ENCODE measurements around the gene EYA2. TPM values are rescaled to one million over a fixed set of nuclear protein-coding genes. Genes with fewer than 3 reads are reported as not detected.

EYA2 gene
- total RNA-seq, 1 donor from 2014 or later: 8.1 TPM

GRCh38 chr20:47215653-47216397 lies 321.2 kb downstream of the EYA2 start:
- no peaks in the 10 kb centered on the region for H3K4me1 Mint-ChIP-seq (ENCODE audit: unreplicated experiment)
- no peak overlapping the region for H3K27ac Mint-ChIP-seq
- TF ChIP-seq CTCF (conservative IDR thresholded peaks at IDR 0.05): no peak
- no peaks in the 10 kb centered on the region for H3K27me3 Mint-ChIP-seq
- peaks cover 31% of the 10 kb centered on the region for H3K36me3 Mint-ChIP-seq
- no peaks in the 10 kb centered on the region for H3K9me3 Mint-ChIP-seq
- H3K4me3 Mint-ChIP-seq: no peak overlapping the region
- no peak for DNase-seq (ENCODE audit: extremely low spot score, unreplicated experiment)

- DNase-seq (ENCODE audit: extremely low spot score, unreplicated experiment): no peak
- no peaks in the 10 kb centered on the region for H3K27me3 Mint-ChIP-seq
- no peak for TF ChIP-seq CTCF (conservative IDR thresholded peaks at IDR 0.05)
- H3K9me3 Mint-ChIP-seq: no peaks in the 10 kb centered on the region
- H3K4me1 Mint-ChIP-seq (ENCODE audit: unreplicated experiment): no peaks in the 10 kb centered on the region
- H3K27ac Mint-ChIP-seq: peak overlapping the region; percentile 51
- peaks cover 35% of the 10 kb centered on the region for H3K36me3 Mint-ChIP-seq
- H3K4me3 Mint-ChIP-seq: no peak overlapping the region
Measured at GRCh38 chr20:47216819-47217410, 322.3 kb downstream of the EYA2 start.

- DNase-seq (ENCODE audit: extremely low spot score, unreplicated experiment): no peak
- H3K4me1 Mint-ChIP-seq (ENCODE audit: unreplicated experiment): no peaks in the 10 kb centered on the region
- H3K36me3 Mint-ChIP-seq: peaks cover 41% of the 10 kb centered on the region
- no peak for TF ChIP-seq CTCF (conservative IDR thresholded peaks at IDR 0.05)
- peak overlapping the region; percentile 5 for H3K27ac Mint-ChIP-seq
- H3K27me3 Mint-ChIP-seq: no peaks in the 10 kb centered on the region
- H3K9me3 Mint-ChIP-seq: no peaks in the 10 kb centered on the region
- no peak overlapping the region for H3K4me3 Mint-ChIP-seq
Measured at GRCh38 chr20:47217482-47218446, 323.1 kb downstream of the EYA2 start.

GRCh38 chr20:47220161-47220582 lies 325.5 kb downstream of the EYA2 start:
- no peak overlapping the region for H3K4me3 Mint-ChIP-seq
- H3K4me1 Mint-ChIP-seq (ENCODE audit: unreplicated experiment): no peaks in the 10 kb centered on the region
- H3K36me3 Mint-ChIP-seq: peaks cover 55% of the 10 kb centered on the region
- TF ChIP-seq CTCF (conservative IDR thresholded peaks at IDR 0.05): peak; percentile 81
- no peak overlapping the region for H3K27ac Mint-ChIP-seq
- no peaks in the 10 kb centered on the region for H3K9me3 Mint-ChIP-seq
- no peak for DNase-seq (ENCODE audit: extremely low spot score, unreplicated experiment)
- H3K27me3 Mint-ChIP-seq: no peaks in the 10 kb centered on the region

- TF ChIP-seq CTCF (conservative IDR thresholded peaks at IDR 0.05): no peak
- Mint-ChIP-seq H3K4me1 (ENCODE audit: unreplicated experiment) (no peaks in the 10 kb centered on the region), H3K27ac (no peak overlapping the region), H3K9me3 (no peaks in the 10 kb centered on the region), H3K4me3 (no peak overlapping the region), H3K27me3 (no peaks in the 10 kb centered on the region), H3K36me3 (peaks cover 50% of the 10 kb centered on the region)
- DNase-seq (ENCODE audit: extremely low spot score, unreplicated experiment): no peak
Measured at GRCh38 chr20:47221036-47221625, 326.5 kb downstream of the EYA2 start.

Data from type B pancreatic cell (in vitro differentiated cells).